HUES64 (cell line): Measurements from ENCODE around the gene BAHD1.
A peak's percentile ranks its signal among the peaks of the same experiment; 100 is the strongest.

Experiments
- H3K27ac ChIP-seq: 2 replicates; pipeline ENCODE4 v1.7.0; 2013; ENCODE audit warnings: low read depth, low read length, inconsistent platforms
- H3K27me3 ChIP-seq: 2 replicates; pipeline ENCODE4 v1.6.1; 2013; ENCODE audit warnings: mild to moderate bottlenecking, low read length; ENCODE audit not compliant: insufficient read depth
- H3K36me3 ChIP-seq: 2 replicates; pipeline ENCODE4 v1.6.1; 2013; ENCODE audit warnings: mild to moderate bottlenecking, low read length; ENCODE audit not compliant: insufficient read depth
- H3K4me1 ChIP-seq: 2 replicates; pipeline ENCODE4 v1.6.1; 2013; ENCODE audit warnings: mild to moderate bottlenecking, low read length, moderate library complexity; ENCODE audit not compliant: insufficient read depth
- H3K4me3 ChIP-seq: 2 replicates; pipeline ENCODE4 v1.5.1; 2013; ENCODE audit warnings: mild to moderate bottlenecking, low read length, moderate library complexity
- H3K9ac ChIP-seq: 2 replicates; pipeline ENCODE4 v1.6.1; 2013; ENCODE audit warnings: mild to moderate bottlenecking, low read depth, low read length
- H3K9me3 ChIP-seq: 2 replicates; pipeline ENCODE4 v1.6.1; 2013; ENCODE audit warnings: low read depth, low read length; ENCODE audit not compliant: insufficient read depth
- WGBS: fragments of 150-250, 120-280 bp; methylation state at CpG from one replicate; pipeline ENCODE4 v1.1.7; 2013; ENCODE audit warnings: missing lambda C conversion rate; 5-methylcytosine and 5-hydroxymethylcytosine counted together

Gene BAHD1

DNA sequence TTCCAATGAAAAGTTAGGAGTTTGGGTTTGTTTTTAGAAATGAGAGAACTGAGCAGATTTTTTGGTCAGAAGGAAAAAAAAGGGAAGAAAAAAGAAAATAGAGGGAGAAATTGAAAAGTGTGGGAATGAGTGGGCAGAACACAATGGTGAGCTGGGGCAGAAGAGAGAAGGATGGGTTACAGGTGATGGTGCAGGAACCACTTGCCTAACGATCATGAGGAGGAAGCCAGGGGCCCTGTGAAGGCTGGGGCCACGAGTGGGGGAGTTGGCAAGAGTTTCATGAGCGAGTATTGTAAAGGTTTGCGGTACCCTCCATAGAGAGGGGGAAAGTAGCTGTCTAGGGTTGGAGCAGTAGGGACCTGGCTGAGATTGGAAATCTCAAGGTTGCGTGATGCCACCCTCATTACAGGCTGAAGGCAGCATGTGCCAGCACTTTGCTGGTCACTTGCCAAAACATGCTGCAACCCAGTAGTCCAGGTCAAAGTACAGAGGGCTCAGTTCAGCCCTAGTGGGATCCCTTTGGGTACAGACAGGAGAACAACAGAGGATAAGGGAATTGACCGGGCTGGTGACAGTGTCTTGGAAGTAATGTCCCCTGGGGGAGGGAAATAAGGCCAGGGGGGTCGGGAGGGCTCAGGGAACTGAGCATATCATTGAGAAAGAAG lies 28.5 kb upstream of the BAHD1 start:
- H3K27me3 ChIP-seq: no peaks in the 10 kb centered on the region
- H3K36me3 ChIP-seq: peaks cover 94% of the 10 kb centered on the region
- WGBS: 89% methylated on average over 7 of the region's 7 CpGs
- no peak overlapping the region for H3K27ac ChIP-seq
- no peaks in the 10 kb centered on the region for H3K4me1 ChIP-seq
- H3K9me3 ChIP-seq: no peaks in the 10 kb centered on the region
- no peak overlapping the region for H3K9ac ChIP-seq
- no peak overlapping the region for H3K4me3 ChIP-seq

DNA sequence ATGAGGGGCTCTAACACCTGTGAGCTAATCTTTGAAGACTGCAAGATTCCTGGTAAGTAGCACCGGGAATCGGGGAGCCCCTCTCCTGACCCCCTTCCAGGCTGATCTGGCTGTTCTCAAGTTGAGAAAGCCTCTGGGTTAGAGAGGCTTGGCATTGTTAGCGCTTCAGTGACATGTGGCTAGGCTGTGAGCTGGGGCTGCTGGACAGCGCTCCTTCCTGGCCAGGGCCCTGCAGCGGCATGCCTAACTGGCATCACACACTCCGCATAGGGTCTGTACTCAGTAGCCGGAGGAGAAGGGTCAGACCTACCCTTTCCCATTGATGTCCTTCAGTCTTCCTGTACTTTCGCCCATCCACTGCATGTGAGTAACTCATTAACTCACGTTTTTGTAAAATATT lies 27.7 kb upstream of the BAHD1 start:
- H3K4me3 ChIP-seq: no peak overlapping the region
- peaks cover 93% of the 10 kb centered on the region for H3K36me3 ChIP-seq
- no peaks in the 10 kb centered on the region for H3K4me1 ChIP-seq
- WGBS: 97% methylated on average over 7 of the region's 9 CpGs
- H3K27ac ChIP-seq: no peak overlapping the region
- H3K9me3 ChIP-seq: no peaks in the 10 kb centered on the region
- no peaks in the 10 kb centered on the region for H3K27me3 ChIP-seq
- H3K9ac ChIP-seq: no peak overlapping the region

DNA sequence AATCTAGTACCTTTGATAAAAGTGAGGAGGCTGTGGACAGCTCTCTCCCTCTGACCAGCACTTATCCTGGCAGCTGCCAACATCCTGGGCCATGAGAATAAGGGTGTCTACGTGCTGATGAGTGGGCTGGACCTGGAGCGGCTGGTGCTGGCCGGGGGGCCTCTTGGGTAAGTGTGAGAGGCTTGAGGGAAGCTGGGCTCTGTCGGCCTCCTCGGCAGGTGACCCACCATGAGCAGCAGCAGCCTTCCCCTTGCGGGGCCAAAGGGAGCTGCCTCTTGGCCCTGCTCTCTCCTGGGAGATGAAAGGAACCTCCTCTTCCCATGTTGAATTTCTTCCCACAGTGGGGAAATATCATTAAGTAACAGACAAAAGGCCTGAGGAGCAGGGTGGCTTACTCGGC lies 25.9 kb upstream of the BAHD1 start:
- H3K9ac ChIP-seq: no peak overlapping the region
- WGBS: 93% methylated on average over 7 of the region's 7 CpGs
- H3K36me3 ChIP-seq: peaks cover 84% of the 10 kb centered on the region
- H3K9me3 ChIP-seq: no peaks in the 10 kb centered on the region
- no peaks in the 10 kb centered on the region for H3K27me3 ChIP-seq
- H3K27ac ChIP-seq: no peak overlapping the region
- no peak overlapping the region for H3K4me3 ChIP-seq
- no peaks in the 10 kb centered on the region for H3K4me1 ChIP-seq

DNA sequence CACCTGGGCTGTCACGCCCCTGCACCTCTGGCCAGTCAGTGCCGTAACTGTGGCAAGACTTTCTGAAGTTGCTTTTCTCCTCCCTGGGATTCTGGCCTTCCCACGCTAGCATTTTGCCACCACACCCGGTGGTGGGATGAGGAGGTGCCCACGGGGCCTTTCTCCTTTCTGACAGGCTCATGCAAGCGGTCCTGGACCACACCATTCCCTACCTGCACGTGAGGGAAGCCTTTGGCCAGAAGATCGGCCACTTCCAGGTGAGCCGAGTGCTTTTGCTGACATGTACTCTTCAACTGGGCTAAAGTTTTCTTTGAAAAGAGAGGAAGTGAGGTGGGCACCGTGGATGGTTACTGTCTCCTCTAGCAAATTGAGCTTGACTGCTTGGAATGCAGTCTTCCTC lies 25.5 kb upstream of the BAHD1 start:
- Histone ChIP-seq H3K9ac (no peak overlapping the region), H3K4me3 (no peak overlapping the region), H3K4me1 (no peaks in the 10 kb centered on the region), H3K27me3 (no peaks in the 10 kb centered on the region), H3K36me3 (peaks cover 80% of the 10 kb centered on the region), H3K27ac (no peak overlapping the region), H3K9me3 (no peaks in the 10 kb centered on the region)
- 94% methylated on average over 10 of the region's 10 CpGs for WGBS

- H3K27ac ChIP-seq: no peak overlapping the region
- no peaks in the 10 kb centered on the region for H3K27me3 ChIP-seq
- H3K9ac ChIP-seq: no peak overlapping the region
- no peaks in the 10 kb centered on the region for H3K4me1 ChIP-seq
- WGBS: 95% methylated on average over 14 of the region's 14 CpGs
- no peak overlapping the region for H3K4me3 ChIP-seq
- no peaks in the 10 kb centered on the region for H3K9me3 ChIP-seq
- H3K36me3 ChIP-seq: peaks cover 72% of the 10 kb centered on the region
Measured at GRCh38 chr15:40416056-40416455, 24.7 kb upstream of the BAHD1 start.

- Histone ChIP-seq H3K27me3 (peaks cover 6% of the 10 kb centered on the region), H3K9me3 (no peaks in the 10 kb centered on the region), H3K27ac (no peak overlapping the region), H3K36me3 (peaks cover 51% of the 10 kb centered on the region), H3K4me1 (0 out of 2 replicates have a peak, but pooled peaks cover 4% of the 10 kb centered on the region), H3K4me3 (no peak overlapping the region), H3K9ac (no peak overlapping the region)
- 93% methylated on average over 10 of the region's 10 CpGs for WGBS
Measured at GRCh38 chr15:40418126-40418525, 22.6 kb upstream of the BAHD1 start.

- H3K36me3 ChIP-seq: peaks cover 30% of the 10 kb centered on the region
- no peak overlapping the region for H3K27ac ChIP-seq
- no peak overlapping the region for H3K4me3 ChIP-seq
- no peak overlapping the region for H3K9ac ChIP-seq
- H3K9me3 ChIP-seq: no peaks in the 10 kb centered on the region
- 0 out of 2 replicates have a peak, but pooled peaks cover 4% of the 10 kb centered on the region for H3K4me1 ChIP-seq
- WGBS: 94% methylated on average over 11 of the region's 11 CpGs
- peaks cover 6% of the 10 kb centered on the region for H3K27me3 ChIP-seq
Measured at GRCh38 chr15:40420071-40420713, 20.6 kb upstream of the BAHD1 start.

GRCh38 chr15:40420793-40421192 lies 20.0 kb upstream of the BAHD1 start:
- Histone ChIP-seq H3K27ac (no peak overlapping the region), H3K4me3 (no peak overlapping the region), H3K4me1 (0 out of 2 replicates have a peak, but pooled peaks cover 4% of the 10 kb centered on the region), H3K27me3 (peaks cover 6% of the 10 kb centered on the region), H3K9me3 (no peaks in the 10 kb centered on the region), H3K36me3 (peaks cover 24% of the 10 kb centered on the region), H3K9ac (no peak overlapping the region)
- WGBS: 86% methylated on average over 3 of the region's 3 CpGs

- no peak overlapping the region for H3K9ac ChIP-seq
- peak overlapping the region; percentile 36; the same call in 1 of the 2 replicates for H3K4me3 ChIP-seq
- H3K27me3 ChIP-seq: peaks cover 6% of the 10 kb centered on the region
- H3K27ac ChIP-seq: no peak overlapping the region
- H3K9me3 ChIP-seq: no peaks in the 10 kb centered on the region
- 16% methylated on average over 31 of the region's 31 CpGs for WGBS
- H3K4me1 ChIP-seq: 0 out of 2 replicates have a peak, but pooled peaks cover 4% of the 10 kb centered on the region
- H3K36me3 ChIP-seq: peaks cover 17% of the 10 kb centered on the region
Measured at GRCh38 chr15:40421246-40422157, 19.3 kb upstream of the BAHD1 start.

GRCh38 chr15:40424483-40425115 lies 16.2 kb upstream of the BAHD1 start:
- Histone ChIP-seq H3K9ac (no peak overlapping the region), H3K9me3 (no peaks in the 10 kb centered on the region), H3K4me3 (no peak overlapping the region), H3K27me3 (peaks cover 6% of the 10 kb centered on the region), H3K36me3 (no peaks in the 10 kb centered on the region), H3K4me1 (peaks cover 13% of the 10 kb centered on the region), H3K27ac (no peak overlapping the region)
- 91% methylated on average over 6 of the region's 6 CpGs for WGBS
